Hepatocyte (in vitro differentiated cells): Measurements from ENCODE around the gene MS4A13. TPM values are rescaled to one million over a fixed set of nuclear protein-coding genes. Genes with fewer than 3 reads are reported as not detected.
"Not testable (repeated sequence)": the region's sequence is repeated elsewhere in the genome, so short reads cannot be mapped to it uniquely, and the experiment has no call there.

Source experiments
- DNase-seq: peaks from one replicate; pipeline ENCODE4 v3.0.0-alpha.2; 2016; ENCODE audit warnings: low spot score
- H2AFZ ChIP-seq: fragments of 200-600 bp; sonication (generic); 2 replicates; pipeline ENCODE4 v1.6.0; 2016; ENCODE audit warnings: antibody characterized with exemption, mild to moderate bottlenecking
- H3K27ac ChIP-seq: fragments of 200-600 bp; sonication (generic); 2 replicates; pipeline ENCODE4 v1.5.1; 2016; ENCODE audit warnings: mild to moderate bottlenecking
- H3K27me3 ChIP-seq: fragments of 200-600 bp; sonication (generic); 2 replicates; pipeline ENCODE4 v1.6.1; 2016
- H3K36me3 ChIP-seq: fragments of 200-600 bp; sonication (generic); replicated peaks from 2 replicates; pipeline ENCODE4 v1.5.1; 2016; ENCODE audit warnings: low read depth; ENCODE audit not compliant: insufficient read depth
- H3K4me1 ChIP-seq: fragments of 200-600 bp; sonication (generic); 2 replicates; pipeline ENCODE4 v1.5.1; 2016; ENCODE audit warnings: mild to moderate bottlenecking, moderate library complexity; ENCODE audit not compliant: insufficient read depth
- H3K4me2 ChIP-seq: fragments of 200-600 bp; sonication (generic); 2 replicates; pipeline ENCODE4 v1.6.0; 2016
- H3K4me3 ChIP-seq: fragments of 200-600 bp; sonication (generic); 2 replicates; pipeline ENCODE4 v1.5.1; 2016; ENCODE audit warnings: mild to moderate bottlenecking
- H3K79me2 ChIP-seq: fragments of 200-600 bp; sonication (generic); 2 replicates; pipeline ENCODE4 v1.6.0; 2017; ENCODE audit warnings: mild to moderate bottlenecking
- H3K9me2 ChIP-seq: fragments of 200-600 bp; sonication (generic); replicated peaks from 2 replicates; pipeline ENCODE4 v1.6.0; 2017; ENCODE audit warnings: mild to moderate bottlenecking; ENCODE audit not compliant: insufficient read depth
- H3K9me3 ChIP-seq: fragments of 200-600 bp; sonication (generic); 2 replicates; pipeline ENCODE4 v1.5.1; 2016; ENCODE audit warnings: low read depth, mild to moderate bottlenecking
- H4K20me1 ChIP-seq: fragments of 200-600 bp; sonication (generic); 2 replicates; pipeline ENCODE4 v1.6.0; 2016; ENCODE audit warnings: mild to moderate bottlenecking; ENCODE audit not compliant: insufficient read depth, poor library complexity, severe bottlenecking
- EZH2 ChIP-seq: fragments of 200-600 bp; sonication (generic); IDR thresholded peaks from 2 replicates; pipeline ENCODE4 v1.6.1; 2016; ENCODE audit warnings: antibody characterized with exemption, mild to moderate bottlenecking, borderline replicate concordance
- EZH2phosphoT487 ChIP-seq: fragments of 200-600 bp; sonication (generic); IDR thresholded peaks from one replicate; pipeline ENCODE4 v1.6.1; 2018; ENCODE audit warnings: antibody characterized with exemption, mild to moderate bottlenecking, low read depth, moderate library complexity; ENCODE audit not compliant: unreplicated experiment, severe bottlenecking
- WGBS: methylation state at CpG from one replicate; pipeline ENCODE4 v1.1.6; 2016; ENCODE audit warnings: low lambda C conversion rate; ENCODE audit errors: missing lambda C conversion rate; 5-methylcytosine and 5-hydroxymethylcytosine counted together
- polyA plus RNA-seq: library from polyadenylated mRNA; unstranded; fragments of >200 nt; fragmentation: Nextera tagmentation; extraction: Ambion mirVana; gene quantifications from 2 replicates; pipeline ENCODE4 v1.2.1, GENCODE V29; 2016
- total RNA-seq: library from RNA; depleted of rRNA; stranded (reverse); fragments of >200 nt; gene quantifications from 2 replicates; pipeline ENCODE4 v1.2.3, GENCODE V29; 2014
- TF ChIP-seq, protein P1 (sequence below): fragments of 200-600 bp; sonication (generic); IDR thresholded peaks from 2 replicates; pipeline ENCODE4 v1.5.1; 2016; ENCODE audit warnings: antibody characterized with exemption, mild to moderate bottlenecking; ENCODE audit not compliant: poor library complexity

Gene MS4A13
- total and polyA plus RNA-seq, 2 experiments from 2014 or later, result not detected

- no peaks in the 10 kb centered on the region for H3K9me2 ChIP-seq
- H3K27ac ChIP-seq, result no peak overlapping the region
- H3K9me3 ChIP-seq, result no peaks in the 10 kb centered on the region
- H3K36me3 ChIP-seq, result no peaks in the 10 kb centered on the region
- no peak overlapping the region for H3K4me3 ChIP-seq
- H4K20me1 ChIP-seq, result no peaks in the 10 kb centered on the region
- H3K4me1 ChIP-seq, result no peaks in the 10 kb centered on the region
- WGBS, result 59% methylated on average over 3 of the region's 3 CpGs
- TF ChIP-seq, protein P1, sequence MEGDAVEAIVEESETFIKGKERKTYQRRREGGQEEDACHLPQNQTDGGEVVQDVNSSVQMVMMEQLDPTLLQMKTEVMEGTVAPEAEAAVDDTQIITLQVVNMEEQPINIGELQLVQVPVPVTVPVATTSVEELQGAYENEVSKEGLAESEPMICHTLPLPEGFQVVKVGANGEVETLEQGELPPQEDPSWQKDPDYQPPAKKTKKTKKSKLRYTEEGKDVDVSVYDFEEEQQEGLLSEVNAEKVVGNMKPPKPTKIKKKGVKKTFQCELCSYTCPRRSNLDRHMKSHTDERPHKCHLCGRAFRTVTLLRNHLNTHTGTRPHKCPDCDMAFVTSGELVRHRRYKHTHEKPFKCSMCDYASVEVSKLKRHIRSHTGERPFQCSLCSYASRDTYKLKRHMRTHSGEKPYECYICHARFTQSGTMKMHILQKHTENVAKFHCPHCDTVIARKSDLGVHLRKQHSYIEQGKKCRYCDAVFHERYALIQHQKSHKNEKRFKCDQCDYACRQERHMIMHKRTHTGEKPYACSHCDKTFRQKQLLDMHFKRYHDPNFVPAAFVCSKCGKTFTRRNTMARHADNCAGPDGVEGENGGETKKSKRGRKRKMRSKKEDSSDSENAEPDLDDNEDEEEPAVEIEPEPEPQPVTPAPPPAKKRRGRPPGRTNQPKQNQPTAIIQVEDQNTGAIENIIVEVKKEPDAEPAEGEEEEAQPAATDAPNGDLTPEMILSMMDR, result no peak
- TF ChIP-seq EZH2 (no peak), EZH2phosphoT487 (no peak)
- no peaks in the 10 kb centered on the region for H3K79me2 ChIP-seq
- DNase-seq, result no peak
- no peak overlapping the region for H3K4me2 ChIP-seq
- H2AFZ ChIP-seq, result no peak overlapping the region
- H3K27me3 ChIP-seq, result no peaks in the 10 kb centered on the region
Observed at GRCh38 chr11:60500276-60500910, 14.8 kb upstream of the MS4A13 start.

DNA sequence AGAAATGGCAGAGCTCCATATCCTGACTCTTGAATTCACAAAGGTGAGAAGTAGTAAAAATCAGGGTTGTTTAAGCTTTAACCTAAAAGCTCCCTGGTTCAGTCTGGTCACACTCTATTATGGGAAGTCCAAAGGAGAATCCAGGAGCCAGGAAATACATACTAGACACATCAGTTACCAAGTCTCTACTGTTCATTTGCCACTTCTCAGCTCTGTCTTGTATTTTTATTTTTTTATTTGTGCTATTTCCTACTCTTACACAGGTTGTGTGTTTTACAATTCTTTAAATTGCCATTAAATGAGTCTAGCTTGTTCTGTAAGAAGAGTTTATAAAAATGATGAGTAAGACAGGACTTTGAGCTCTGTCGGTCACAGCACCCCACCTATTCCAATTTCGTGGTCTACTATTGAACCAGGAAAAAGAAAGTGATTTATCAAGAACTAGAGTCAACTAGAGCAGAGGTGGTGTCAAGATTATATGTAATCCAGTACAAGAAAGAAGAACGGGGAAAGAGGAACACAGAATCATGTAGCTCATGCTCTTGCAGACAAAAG lies 12.9 kb upstream of the MS4A13 start:
- Histone ChIP-seq H4K20me1 (no peaks in the 10 kb centered on the region), H3K79me2 (no peaks in the 10 kb centered on the region), H3K4me2 (no peak overlapping the region), H2AFZ (no peak overlapping the region), H3K36me3 (no peaks in the 10 kb centered on the region), H3K27me3 (no peaks in the 10 kb centered on the region), H3K4me1 (no peaks in the 10 kb centered on the region), H3K9me2 (no peaks in the 10 kb centered on the region), H3K9me3 (no peaks in the 10 kb centered on the region), H3K4me3 (no peak overlapping the region), H3K27ac (peak overlapping the region; percentile 25)
- no peak for DNase-seq
- WGBS, result 68% methylated on average over 3 of the region's 3 CpGs
- TF ChIP-seq EZH2 (no peak), EZH2phosphoT487 (no peak)
- TF ChIP-seq, protein P1, result no peak

- no peak overlapping the region for H3K27ac ChIP-seq
- H2AFZ ChIP-seq, result no peak overlapping the region
- no peaks in the 10 kb centered on the region for H4K20me1 ChIP-seq
- TF ChIP-seq, protein P1, result no peak
- TF ChIP-seq EZH2 (no peak), EZH2phosphoT487 (no peak)
- no peak overlapping the region for H3K4me3 ChIP-seq
- DNase-seq, result no peak
- no peaks in the 10 kb centered on the region for H3K79me2 ChIP-seq
- no peaks in the 10 kb centered on the region for H3K9me3 ChIP-seq
- WGBS, result 82% methylated on average over 3 of the region's 3 CpGs
- H3K4me2 ChIP-seq, result no peak overlapping the region
- H3K36me3 ChIP-seq, result no peaks in the 10 kb centered on the region
- no peaks in the 10 kb centered on the region for H3K4me1 ChIP-seq
- H3K27me3 ChIP-seq, result no peaks in the 10 kb centered on the region
- H3K9me2 ChIP-seq, result no peaks in the 10 kb centered on the region
Observed at GRCh38 chr11:60504219-60504905, 10.8 kb upstream of the MS4A13 start.

GRCh38 chr11:60509609-60510008 lies 5.6 kb upstream of the MS4A13 start:
- not testable (repeated sequence) for H4K20me1 ChIP-seq, H3K36me3 ChIP-seq, H3K4me2 ChIP-seq

DNA sequence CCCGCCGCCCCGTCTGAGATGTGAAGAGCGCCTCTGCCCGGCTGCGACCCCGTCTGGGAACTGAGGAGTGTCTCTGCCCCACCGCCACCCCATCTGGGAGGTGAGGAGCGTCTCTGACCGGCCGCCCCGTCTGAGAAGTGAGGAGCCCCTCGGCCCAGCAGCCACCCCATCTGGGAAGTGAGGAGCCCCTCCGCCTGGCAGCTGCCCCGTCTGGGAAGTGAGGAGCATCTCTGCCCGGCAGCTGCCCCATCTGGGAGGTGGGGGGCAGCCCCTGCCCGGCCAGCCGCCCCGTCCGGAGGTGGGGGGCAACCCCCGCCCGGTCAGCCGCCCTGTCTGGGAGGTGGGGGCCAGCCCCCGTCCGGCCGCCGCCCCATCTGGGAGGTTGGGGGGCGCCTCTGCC lies 5.0 kb upstream of the MS4A13 start:
- not testable (repeated sequence) for H3K4me3 ChIP-seq, H3K27me3 ChIP-seq, H3K4me2 ChIP-seq, H3K4me1 ChIP-seq, H3K36me3 ChIP-seq, DNase-seq, H3K9me3 ChIP-seq, H2AFZ ChIP-seq, H4K20me1 ChIP-seq, H3K9me2 ChIP-seq, H3K27ac ChIP-seq, H3K79me2 ChIP-seq
- WGBS, result 94% methylated on average over 6 of the region's 28 CpGs

More at GRCh38 chr11:60509609-60510008, 5.6 kb upstream of the MS4A13 start:
- H3K4me3 ChIP-seq, H3K27me3 ChIP-seq, H2AFZ ChIP-seq, H3K4me1 ChIP-seq, H3K27ac ChIP-seq, H3K9me3 ChIP-seq, DNase-seq, H3K79me2 ChIP-seq, H3K9me2 ChIP-seq: not testable (repeated sequence)
- 82% methylated on average over 15 of the region's 15 CpGs for WGBS
